CD4-positive, alpha-beta T cell treated with Interleukin-15 for 4 hours (primary cell): Measurements from ENCODE around the gene ALOX15.
A peak's percentile ranks its signal among the peaks of the same experiment; 100 is the strongest.
"Not testable (repeated sequence)": the region's sequence is repeated elsewhere in the genome, so short reads cannot be mapped to it uniquely, and the experiment has no call there.

ENCODE experiments used
- DNase-seq: peaks from one replicate; pipeline ENCODE4 v3.0.0-alpha.2; 2020; ENCODE audit warnings: low spot score

ALOX15 gene

DNA sequence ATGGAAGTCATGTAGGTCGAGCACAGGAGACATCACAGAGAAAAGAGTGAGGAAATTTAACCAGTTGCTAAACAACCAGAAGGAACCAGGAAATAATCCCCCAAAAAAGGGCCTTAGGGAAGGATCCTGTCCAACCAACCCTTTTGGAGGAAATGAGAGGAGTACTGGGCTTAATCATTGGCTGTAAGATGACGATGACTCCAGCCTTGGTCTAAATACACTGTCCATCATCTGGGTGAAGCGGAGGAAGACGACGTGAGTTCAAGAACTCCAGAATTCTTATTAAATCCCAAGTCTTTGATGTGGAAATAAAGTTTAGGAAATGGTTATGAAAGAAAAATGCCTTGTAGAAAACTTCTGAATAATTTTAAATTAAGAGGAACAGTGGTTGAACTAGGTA is 11.5 kb upstream of the ALOX15 start:
- no peak for DNase-seq

DNA sequence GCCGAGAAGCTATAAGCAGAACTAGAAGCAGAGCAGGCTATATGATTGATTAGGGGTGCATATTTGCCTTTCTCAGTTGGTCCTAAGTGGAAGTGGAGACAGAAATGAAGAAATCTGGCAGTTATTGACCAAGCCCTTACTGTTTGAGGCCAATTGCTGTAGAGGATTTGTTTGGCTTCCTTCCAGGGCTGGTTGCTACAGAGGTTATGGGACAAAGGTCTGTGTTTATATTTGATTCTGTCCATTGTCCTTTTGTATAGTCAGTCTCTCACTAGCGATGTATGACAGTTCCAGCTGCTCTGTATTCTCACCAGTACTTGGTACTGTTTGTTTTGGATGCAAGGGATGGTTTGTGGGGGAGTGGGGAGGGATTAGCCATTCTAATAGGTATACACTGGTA is 7.3 kb upstream of the ALOX15 start:
- DNase-seq, result no peak

DNA sequence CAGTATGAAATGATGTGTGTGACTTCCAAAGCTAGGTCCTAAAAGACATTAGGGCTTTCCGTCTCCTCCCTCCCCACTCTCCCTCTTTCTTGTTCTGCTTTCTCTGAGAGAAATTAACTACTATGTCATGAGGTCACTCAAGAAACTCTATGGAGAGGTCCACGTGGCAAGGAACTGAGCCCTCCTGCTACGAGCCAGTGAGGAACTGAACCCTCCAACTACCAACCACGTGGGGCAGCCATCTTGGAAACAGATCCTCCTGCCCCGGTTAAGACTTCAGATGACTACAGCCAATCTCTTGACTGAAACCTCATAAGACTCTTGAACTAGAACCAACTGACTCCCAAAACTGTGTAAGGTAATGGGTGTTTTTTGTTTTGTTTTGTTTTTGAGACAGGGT is 4.2 kb upstream of the ALOX15 start:
- DNase-seq, result no peak

DNA sequence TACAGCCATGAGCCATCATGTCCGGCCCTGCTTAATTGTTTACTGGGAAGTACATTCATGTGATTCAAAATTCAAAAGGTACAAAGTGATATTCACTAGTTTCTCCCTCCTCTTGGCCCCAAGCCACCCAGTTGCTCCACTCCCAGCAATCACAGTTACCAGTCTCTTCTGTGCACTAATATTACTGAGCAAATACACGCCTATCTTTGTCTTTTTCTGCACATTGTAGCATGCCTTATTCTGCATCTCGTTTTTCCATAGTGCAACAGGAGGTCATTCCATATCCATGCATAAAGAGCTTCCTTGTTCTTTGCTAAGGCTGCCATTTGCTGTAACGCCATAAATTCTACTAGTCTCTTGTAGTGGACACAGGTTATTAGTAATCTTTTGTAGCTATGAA is 2.2 kb upstream of the ALOX15 start:
- DNase-seq, result no peak

DNA sequence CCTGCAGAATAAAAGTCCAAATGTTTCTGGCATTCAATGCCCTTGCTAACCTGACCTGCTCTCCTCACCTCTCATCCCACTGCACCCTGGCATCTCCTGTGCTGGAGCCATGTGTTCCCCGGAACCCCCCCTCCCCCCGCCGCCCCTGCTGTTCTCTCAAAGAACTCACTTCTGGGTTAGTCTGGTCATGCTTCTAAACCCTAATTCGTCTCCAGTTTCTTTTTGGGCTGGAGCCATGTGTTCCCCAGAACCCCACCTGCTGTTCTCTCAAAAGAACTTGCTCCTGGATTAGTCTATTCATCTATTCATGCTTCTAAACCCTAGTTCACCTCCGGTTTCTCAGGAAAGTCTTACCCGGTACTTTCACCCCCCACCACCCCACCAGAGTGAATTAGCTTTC is 808 bp upstream of the ALOX15 start:
- DNase-seq, result no peak

DNA sequence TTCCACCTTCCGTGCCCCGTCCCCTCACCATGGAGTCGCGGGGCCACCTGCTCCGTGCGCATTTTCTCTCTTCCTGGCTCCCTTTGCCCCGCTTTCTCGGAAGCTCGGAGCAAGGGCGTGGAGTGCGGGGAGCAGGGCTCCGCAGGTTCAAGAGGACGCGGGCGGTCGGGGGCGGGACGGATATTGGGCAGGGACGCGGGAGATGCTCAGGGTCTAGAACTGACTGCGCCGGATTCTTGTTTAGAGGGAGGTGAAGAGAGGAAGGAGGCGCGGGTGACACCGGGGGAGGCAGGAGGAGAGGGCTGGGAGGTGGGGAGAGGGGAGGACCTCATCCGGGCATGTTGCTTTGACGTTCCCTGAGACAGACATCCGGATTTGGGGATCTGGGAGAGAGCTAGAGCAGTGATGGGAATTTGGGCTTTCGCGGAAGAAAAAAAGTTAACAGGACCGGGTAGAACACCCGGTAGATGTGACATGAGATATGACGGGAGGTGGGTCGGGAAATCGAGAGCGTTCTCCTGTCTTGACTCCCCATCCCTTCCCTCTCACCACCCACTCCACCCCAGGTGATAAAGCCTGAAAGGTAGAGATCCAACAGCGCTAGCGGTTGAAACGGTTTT is 799 bp downstream of the ALOX15 start:
- not testable (repeated sequence) for DNase-seq

DNA sequence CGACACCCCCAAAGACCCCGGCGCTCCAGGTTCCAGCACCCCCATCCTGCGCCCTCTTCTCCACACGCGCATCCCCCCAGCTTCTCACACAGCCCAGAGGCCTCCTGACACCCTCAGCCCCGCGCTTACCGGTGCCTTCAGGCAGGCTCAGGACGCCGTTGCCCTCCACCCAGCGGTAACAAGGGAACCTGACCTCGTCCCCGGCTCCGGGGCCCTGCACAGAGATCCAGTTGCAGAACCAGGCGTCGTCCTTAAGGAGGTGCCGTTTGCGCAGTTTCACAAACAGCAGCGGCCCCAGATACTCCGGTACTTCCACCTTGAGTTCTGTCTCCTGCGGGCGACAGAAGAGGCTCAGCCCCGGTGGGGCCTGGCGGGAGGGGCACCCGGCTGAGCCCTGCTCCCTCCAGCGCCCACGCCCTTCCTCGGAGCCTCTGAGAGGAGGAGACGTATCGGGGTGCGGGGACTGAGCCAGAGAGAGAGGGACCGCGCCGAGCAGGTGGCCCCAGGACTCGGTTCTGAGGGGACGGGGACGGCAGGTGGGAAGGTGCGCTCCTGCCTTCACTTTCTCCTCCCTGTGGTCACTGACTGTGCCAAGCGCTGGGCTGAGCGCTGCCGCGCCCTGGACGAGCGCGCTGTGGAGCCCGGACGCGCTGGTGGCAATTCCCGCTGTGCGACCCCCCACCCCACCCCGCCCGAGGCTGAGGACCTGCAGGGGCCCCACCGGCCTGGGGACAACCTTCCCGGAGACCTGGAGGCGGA is 2.0 kb downstream of the ALOX15 start:
- peak; percentile 15 for DNase-seq

DNA sequence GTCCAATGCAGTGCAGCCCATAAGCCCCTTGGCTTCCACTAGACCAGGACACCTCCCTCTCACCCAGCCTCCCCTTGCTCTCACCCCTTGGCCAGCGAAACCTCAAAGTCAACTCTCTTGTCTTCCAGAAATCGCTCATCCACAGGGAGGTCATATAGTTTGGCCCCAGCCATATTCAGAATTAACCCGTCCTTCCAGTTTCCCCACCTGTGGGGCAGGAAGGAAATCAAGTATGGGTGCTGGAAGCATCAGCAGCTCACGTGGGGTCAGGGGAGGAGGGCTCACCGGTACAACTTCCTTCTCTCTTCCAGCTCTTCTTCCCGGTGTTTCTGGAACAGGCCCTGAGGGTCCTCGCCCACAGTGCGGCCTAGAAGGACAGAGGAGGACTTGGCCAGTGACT is 2.7 kb downstream of the ALOX15 start:
- not testable (repeated sequence) for DNase-seq

DNA sequence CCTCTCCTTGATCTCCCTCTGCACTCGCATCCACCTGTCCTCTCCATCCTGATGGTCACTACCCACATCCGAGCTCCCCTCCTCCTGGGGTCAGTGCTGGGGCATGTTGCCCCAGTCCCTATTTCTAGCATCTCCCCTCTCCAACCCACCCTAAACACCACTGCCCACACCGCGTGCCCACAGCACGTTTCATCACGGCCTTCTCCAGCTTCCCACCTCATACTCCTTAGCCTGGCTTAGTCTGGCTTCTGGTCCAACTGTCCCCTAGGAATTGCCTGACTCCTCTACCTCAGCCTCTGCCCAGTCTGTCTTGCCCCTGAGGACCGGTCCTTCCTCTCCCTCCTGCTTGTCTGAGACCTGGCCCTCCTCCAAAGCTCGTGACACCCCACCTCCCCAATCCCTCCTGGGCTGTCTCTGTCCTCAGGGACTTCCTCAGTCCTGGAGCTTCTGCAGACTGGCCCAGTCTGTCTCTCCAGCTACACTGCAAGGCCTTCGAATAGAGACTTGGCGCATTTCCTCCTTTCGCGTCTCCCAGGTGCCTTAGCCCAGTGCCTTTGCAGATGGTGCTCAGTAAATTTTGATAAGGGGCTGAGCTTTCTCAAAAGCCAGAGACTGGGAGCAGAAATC is 4.9 kb downstream of the ALOX15 start:
- no peak for DNase-seq

DNA sequence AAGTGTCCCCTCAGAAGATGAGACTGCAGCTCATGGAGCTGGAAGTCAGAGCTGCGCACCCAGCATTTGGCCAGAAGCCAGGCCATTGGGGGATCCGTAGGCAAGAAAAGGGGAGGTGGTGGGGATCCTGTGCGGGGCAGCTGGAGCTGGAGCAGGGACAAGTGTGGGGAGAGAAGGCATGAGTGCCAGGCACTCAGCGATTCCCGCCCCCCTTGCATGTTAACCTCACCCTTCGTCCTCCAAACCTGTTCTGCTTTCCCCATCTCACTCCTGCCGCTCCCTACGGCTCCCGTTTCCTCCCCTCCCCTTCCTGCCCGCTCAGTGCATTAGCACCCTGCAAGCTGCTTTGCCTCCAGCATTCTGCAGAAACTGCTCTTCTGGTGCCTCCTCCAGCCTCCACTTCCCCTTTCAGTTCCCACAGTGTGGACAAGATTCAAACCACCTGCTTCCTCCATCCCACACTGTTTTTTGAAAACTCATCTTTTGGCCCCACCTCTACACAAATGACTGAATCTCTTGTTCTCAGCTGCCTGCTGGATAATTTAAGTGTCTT is 5.6 kb downstream of the ALOX15 start:
- peak; percentile 9 for DNase-seq

DNA sequence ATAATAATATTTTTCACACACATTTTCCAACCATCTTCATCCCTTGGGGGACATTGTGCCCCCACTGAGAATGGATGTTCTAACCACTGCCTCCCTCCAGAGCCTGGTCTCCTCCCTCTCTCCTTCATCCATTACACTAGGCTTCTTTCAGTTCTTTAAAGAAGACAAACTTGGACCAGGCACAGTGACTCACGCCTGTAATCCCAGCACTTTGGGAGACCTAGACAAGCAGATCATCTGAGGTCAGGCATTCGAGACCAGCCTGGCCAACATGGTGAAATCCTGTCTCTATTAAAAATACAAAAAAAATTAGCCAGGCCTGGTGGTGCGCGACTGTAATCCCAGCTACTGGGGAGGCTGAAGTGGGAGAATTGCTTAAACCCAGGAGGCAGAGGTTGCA is 6.5 kb downstream of the ALOX15 start:
- DNase-seq, result no peak

DNA sequence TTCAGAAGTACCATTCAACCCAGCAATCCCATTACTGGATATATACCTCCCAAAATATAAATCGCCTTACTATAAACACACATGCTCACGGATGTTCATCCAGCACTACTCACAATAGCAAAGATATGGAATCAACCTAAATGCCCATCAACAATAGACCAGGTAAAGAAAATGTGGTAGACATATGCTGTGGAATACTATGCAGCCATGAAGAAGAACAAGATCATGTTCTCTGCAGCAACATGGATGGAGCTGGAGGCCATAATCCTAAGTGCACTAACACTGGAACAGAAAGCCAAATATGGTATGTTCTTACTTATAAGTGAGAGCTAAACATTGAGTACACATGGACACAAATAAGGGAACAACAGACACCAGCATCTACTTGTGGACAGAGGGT is 7.8 kb downstream of the ALOX15 start:
- DNase-seq, result no peak

DNA sequence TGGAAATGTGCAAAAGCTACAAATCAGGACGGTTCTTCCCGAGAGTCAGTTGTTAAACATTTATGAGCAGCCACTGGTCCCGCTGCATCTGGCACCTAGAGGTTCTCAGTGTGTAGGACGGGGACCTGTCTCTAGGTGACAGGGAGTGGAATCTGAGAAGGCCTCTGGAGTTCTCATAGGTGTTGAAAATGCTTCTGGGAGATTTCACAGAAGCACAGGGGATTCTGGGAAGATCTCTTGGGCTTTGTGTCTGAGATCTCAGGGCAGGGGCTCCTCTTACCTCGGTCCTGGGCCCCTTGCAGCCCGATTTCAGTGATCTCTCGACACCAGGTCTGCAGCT is 8.9 kb downstream of the ALOX15 start:
- no peak for DNase-seq

DNA sequence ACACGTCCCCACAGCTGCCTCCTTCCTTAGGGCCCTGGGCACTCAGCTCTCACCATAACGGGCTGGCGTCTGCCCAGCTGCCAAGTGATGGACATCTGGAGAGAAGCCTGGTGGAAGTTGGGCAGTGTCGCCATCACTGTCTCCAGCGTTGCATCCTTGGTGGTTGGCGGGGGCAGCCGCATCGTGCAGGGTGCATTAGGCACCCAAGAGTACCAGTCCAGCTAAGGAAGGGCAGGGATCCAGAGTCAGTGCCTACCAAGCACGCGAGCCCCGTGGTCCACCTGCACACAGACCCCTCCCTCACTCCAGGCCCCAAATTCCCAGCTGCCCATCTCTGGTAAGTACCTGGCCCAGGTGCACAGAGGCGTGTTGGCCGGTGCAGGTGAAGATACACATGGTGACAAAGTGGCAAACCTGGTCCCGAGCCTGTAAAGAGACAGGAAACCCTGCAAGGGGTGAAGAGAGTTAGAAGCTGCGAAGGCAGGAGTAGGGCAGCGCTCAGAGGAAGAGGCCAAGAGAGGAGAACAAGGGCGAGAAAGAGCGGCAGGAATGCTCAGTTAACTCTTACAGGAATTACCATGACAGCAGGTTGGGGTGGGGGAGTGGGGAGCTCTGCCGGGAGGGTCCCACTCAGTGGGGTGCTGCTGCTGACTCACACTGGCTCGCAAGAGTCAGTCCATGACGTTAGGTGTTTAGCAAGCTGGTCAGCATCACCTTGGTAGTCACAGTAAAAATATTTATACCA is 9.5 kb downstream of the ALOX15 start:
- no peak for DNase-seq

DNA sequence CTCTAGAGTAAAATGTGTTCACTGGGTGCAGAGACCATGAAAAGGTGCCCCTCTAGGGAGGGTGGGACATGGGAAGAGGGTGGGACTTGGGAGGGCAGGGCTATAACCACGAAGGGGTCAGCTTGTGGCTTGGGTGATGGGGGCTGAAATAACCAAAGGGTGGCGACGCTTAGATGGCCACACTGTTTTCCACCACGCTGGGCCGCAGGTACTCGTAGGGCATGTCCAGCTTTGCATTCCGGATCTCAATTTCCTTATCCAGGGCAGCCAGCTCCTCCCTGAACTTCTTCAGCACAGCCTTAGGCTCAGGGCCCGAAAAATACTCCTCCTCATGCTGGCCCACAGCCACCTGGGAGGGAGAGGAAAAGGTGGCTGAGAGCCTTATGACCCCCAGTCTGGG is 10.0 kb downstream of the ALOX15 start:
- no peak for DNase-seq

DNA sequence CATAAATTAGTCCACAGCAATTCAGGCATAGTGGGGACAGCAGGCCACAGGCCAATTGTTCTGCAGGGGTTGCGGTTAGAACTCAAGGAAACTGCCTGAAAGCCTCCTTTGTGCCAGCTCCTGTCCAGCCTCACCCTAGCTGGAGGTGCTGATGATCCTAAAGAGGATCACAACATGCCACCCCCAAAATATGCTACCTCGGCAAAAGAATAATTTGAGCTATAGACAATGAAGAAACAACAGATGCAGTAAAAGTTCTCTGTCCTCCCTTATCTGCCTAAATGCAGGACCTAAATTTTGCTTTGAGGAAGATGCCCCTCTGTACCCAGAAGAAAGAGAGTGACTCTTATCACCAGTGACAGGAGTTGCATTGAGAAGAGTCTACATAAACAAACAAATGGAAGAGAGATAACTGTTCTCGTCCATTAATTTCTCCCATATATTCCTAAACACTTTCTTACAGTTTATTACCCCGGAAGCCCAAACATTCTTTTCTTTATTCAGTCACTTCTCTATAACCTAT is 14.7 kb downstream of the ALOX15 start:
- DNase-seq, result no peak

DNA sequence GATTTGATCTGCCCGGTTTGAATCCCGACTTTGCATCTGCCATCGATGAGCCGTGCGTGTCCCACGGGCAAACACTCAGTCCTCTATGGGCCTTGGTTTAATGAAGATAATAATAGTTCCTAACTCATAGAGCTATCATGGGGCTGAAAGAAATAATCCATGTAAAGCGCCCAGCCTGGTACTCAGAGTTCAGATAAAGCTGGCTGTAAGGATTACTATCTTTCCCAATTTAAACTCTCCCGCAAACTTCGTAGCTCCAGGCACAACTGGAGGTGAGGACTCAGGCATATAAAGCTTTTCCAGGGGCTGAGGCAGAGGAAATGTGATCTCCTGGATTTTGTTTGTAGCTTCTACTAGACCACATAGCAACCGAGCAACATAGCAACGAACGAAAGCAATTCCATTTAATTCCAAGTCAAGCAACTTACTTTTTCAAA is 16.3 kb downstream of the ALOX15 start:
- no peak for DNase-seq

DNA sequence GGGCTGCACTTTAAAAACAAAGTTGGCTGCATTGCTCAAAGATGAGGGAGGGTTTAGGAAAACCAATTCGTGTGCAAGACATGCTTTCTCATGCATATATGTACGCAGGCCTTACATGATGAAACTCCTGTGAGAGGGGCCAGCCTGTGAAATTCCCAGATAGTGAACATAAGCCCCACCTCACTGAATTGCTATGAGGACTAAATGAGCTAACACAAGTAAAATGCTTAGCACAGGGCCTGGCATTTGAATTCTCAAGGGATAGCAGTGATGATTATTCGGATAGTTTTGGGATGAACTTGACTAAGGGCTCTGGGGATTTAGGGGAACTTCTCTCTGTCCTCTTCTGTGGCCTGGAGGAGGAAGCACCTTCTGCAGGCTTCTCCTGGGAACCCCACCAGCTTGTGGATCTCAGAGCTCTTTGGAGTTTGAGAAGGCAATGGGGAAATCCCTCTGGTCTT is 17.0 kb downstream of the ALOX15 start:
- not testable (repeated sequence) for DNase-seq

DNA sequence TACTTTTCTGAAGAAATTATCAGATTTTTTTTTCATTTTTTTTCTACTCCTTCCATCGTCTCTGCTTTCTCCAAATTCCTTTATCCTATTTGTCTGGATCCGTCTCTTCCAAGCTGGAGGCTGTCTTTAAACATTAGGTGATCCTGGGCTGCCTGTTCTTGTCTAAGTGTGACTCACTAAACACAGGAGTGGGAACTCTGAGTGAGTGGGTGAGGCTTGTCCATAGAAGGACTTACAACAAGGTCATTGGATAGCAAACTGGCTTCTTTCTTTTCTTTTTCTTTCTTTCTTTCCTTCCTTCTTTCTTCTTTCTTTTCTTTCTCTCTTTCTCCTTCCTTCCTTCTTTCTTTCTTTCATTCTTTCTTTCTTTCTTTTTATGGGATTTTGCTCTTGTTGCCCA is 18.2 kb downstream of the ALOX15 start:
- DNase-seq, result no peak

DNA sequence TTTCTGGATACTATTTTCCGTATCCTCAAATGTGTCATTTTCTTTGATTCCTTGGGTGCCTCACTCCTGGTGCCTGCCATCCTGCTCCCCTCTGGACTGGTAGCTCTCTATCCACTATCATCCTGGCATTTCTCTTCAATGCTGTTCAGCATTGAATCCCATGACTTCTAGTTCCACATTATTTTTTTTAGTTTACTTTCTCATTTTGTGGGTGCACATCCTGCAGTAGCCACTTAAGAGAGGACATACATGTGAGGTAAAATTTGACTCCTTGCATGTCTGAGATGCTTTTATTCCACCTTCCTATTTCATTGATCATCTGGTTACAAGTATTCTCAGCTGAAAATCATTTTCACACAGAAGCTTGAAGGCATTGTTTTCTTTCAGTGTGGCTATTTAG is 19.1 kb downstream of the ALOX15 start:
- no peak for DNase-seq

DNA sequence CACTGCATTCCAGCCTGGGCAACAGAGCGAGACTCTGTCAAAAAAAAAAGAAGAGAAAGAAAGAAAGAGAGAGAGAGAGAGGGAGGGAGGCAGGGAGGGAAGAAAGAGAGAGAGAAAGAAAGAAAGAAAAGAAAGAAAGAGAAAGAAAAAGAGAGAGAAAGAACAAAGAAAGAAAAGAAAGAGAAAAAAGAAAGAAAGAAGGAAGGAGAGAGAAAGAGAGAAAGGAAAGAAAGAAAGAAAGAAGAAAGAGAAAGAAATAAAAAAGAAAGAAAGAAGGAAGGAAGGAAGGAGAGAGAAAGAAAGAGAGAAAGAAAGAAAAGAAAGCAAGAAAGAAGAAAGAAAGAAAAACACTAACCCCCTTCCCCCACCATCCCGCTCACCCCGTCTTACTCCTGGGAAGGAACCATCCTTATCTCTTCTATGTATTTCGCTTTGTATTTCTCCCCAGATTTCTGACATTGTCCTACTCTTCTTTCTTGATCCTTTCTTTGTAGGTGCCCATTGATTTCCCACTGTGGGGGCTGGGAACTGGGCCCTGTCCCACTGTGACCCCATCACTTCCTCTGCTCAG is 20.9 kb downstream of the ALOX15 start:
- no peak for DNase-seq
